Suprapubic skin (tissue), 3 donors: ENCODE results near the gene MEX3A.

Experiments used
- EP300 ChIP-seq: sonication (generic); formaldehyde crosslinking; IDR thresholded peaks from one replicate; pipeline ENCODE4 v1.6.1; 2017; ENCODE audit warnings: antibody characterized with exemption
- POLR2A ChIP-seq, 2 donors: fragments of 450-650 bp; IDR thresholded peaks; one replicate each; pipeline ENCODE4 v1.6.1; 2017; ENCODE audit warnings: antibody characterized with exemption in 2 of 2, mild to moderate bottlenecking in 2 of 2, moderate library complexity in 2 of 2
- TF ChIP-seq, protein P1 (sequence below), 2 donors: fragments of 200-600 bp in 1 of 2; fragments of 450-650 bp in 1 of 2; sonication (generic) in 1 of 2; IDR thresholded peaks; one replicate each; pipeline ENCODE4 v1.5.1; 2016 to 2019; ENCODE audit warnings: antibody characterized with exemption in 2 of 2, mild to moderate bottlenecking in 1 of 2, moderate library complexity in 1 of 2

- TF ChIP-seq, protein P1, sequence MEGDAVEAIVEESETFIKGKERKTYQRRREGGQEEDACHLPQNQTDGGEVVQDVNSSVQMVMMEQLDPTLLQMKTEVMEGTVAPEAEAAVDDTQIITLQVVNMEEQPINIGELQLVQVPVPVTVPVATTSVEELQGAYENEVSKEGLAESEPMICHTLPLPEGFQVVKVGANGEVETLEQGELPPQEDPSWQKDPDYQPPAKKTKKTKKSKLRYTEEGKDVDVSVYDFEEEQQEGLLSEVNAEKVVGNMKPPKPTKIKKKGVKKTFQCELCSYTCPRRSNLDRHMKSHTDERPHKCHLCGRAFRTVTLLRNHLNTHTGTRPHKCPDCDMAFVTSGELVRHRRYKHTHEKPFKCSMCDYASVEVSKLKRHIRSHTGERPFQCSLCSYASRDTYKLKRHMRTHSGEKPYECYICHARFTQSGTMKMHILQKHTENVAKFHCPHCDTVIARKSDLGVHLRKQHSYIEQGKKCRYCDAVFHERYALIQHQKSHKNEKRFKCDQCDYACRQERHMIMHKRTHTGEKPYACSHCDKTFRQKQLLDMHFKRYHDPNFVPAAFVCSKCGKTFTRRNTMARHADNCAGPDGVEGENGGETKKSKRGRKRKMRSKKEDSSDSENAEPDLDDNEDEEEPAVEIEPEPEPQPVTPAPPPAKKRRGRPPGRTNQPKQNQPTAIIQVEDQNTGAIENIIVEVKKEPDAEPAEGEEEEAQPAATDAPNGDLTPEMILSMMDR (IDR thresholded peaks at IDR 0.05): no peak
- no peak for TF ChIP-seq POLR2A (IDR thresholded peaks at IDR 0.05)
- TF ChIP-seq EP300: no peak
Measured at GRCh38 chr1:156112276-156113137, 30.2 kb upstream of the MEX3A start.
